H9 (cell line): ENCODE data around the gene BACH2. TPM values are rescaled to one million over a fixed set of nuclear protein-coding genes. Genes with fewer than 3 reads are reported as not detected.

Experiments used
- DNase-seq: peaks from one replicate; pipeline ENCODE4 v3.0.0-alpha.2; 2017
- H2AFZ ChIP-seq: one replicate; pipeline ENCODE4 v1.6.1; 2013; ENCODE audit warnings: mild to moderate bottlenecking, low read length, control low read depth, moderate library complexity
- H2AK5ac ChIP-seq: 2 replicates; pipeline ENCODE4 v1.6.1; 2013; ENCODE audit warnings: low read length, control low read depth, mixed read lengths; ENCODE audit not compliant: insufficient read length
- H2BK120ac ChIP-seq: one replicate; pipeline ENCODE4 v1.6.1; 2013; ENCODE audit warnings: low read depth, mild to moderate bottlenecking, low read length, control low read depth, inconsistent platforms; ENCODE audit not compliant: poor library complexity, severe bottlenecking
- H2BK12ac ChIP-seq: 2 replicates; pipeline ENCODE4 v1.6.1; 2013; ENCODE audit warnings: low read length, control low read depth, mixed read lengths, low read depth; ENCODE audit not compliant: insufficient read length
- H2BK15ac ChIP-seq: 2 replicates; pipeline ENCODE4 v1.6.1; 2013; ENCODE audit warnings: low read depth, low read length, control low read depth
- H2BK20ac ChIP-seq: one replicate; pipeline ENCODE4 v1.6.1; 2013; ENCODE audit warnings: low read depth, mild to moderate bottlenecking, low read length, control low read depth, inconsistent platforms; ENCODE audit not compliant: poor library complexity, severe bottlenecking
- H2BK5ac ChIP-seq: 2 replicates; pipeline ENCODE4 v1.6.1; 2013; ENCODE audit warnings: low read length, control low read depth, mixed read lengths; ENCODE audit not compliant: insufficient read length
- H3K14ac ChIP-seq: 2 replicates; pipeline ENCODE4 v1.6.1; 2013; ENCODE audit warnings: low read length, control low read depth; ENCODE audit not compliant: insufficient read depth
- H3K18ac ChIP-seq: 2 replicates; pipeline ENCODE4 v1.6.1; 2013; ENCODE audit warnings: low read depth, mild to moderate bottlenecking, mixed read lengths, low read length, control low read depth; ENCODE audit not compliant: insufficient read length
- H3K23ac ChIP-seq: 2 replicates; pipeline ENCODE4 v1.6.1; 2013; ENCODE audit warnings: low read length, control low read depth, mixed read lengths, low read depth; ENCODE audit not compliant: insufficient read length
- H3K23me2 ChIP-seq: 2 replicates; pipeline ENCODE4 v1.6.1; 2013; ENCODE audit warnings: low read depth, mild to moderate bottlenecking, mixed read lengths, low read length, control low read depth; ENCODE audit not compliant: insufficient read length, poor library complexity, severe bottlenecking
- H3K27ac ChIP-seq: 2 replicates; pipeline ENCODE4 v1.5.1; 2013; ENCODE audit warnings: low read length, control low read depth, mixed read lengths, low read depth; ENCODE audit not compliant: insufficient read length
- H3K27me3 ChIP-seq: 2 replicates; pipeline ENCODE4 v1.6.1; 2013; ENCODE audit warnings: low read length, control low read depth, inconsistent platforms; ENCODE audit not compliant: insufficient read depth
- H3K4ac ChIP-seq: 2 replicates; pipeline ENCODE4 v1.6.1; 2013; ENCODE audit warnings: low read depth, mild to moderate bottlenecking, control low read depth, inconsistent platforms, low read length, moderate library complexity
- H3K4me1 ChIP-seq: 2 replicates; pipeline ENCODE4 v1.6.1; 2013; ENCODE audit warnings: low read length, control low read depth, inconsistent platforms; ENCODE audit not compliant: insufficient read depth
- H3K4me2 ChIP-seq: 2 replicates; pipeline ENCODE4 v1.6.1; 2013; ENCODE audit warnings: low read length, control low read depth, mixed read lengths; ENCODE audit not compliant: insufficient read length, insufficient read depth
- H3K56ac ChIP-seq: 2 replicates; pipeline ENCODE4 v1.6.1; 2013; ENCODE audit warnings: low read depth, mild to moderate bottlenecking, mixed read lengths, low read length, control low read depth; ENCODE audit not compliant: insufficient read length
- H3K79me1 ChIP-seq: 2 replicates; pipeline ENCODE4 v1.6.1; 2013; ENCODE audit warnings: low read depth, mild to moderate bottlenecking, moderate library complexity, low read length, control low read depth, inconsistent platforms; ENCODE audit not compliant: insufficient read depth, poor library complexity, severe bottlenecking
- H3K79me2 ChIP-seq: 2 replicates; pipeline ENCODE4 v1.6.1; 2013; ENCODE audit warnings: low read length, control low read depth, inconsistent platforms; ENCODE audit not compliant: insufficient read depth
- H3K9ac ChIP-seq: 2 replicates; pipeline ENCODE4 v1.6.1; 2013; ENCODE audit warnings: low read length, control low read depth, mixed read lengths; ENCODE audit not compliant: insufficient read length; ENCODE audit errors: extremely low read depth
- H3K9me3 ChIP-seq: one replicate; pipeline ENCODE4 v1.6.1; 2013; ENCODE audit warnings: low read depth, low read length, inconsistent platforms; ENCODE audit not compliant: control insufficient read depth
- H3T11ph ChIP-seq: one replicate; pipeline ENCODE4 v1.6.1; 2013; ENCODE audit warnings: mild to moderate bottlenecking, low read length, control low read depth, inconsistent platforms
- H4K20me1 ChIP-seq: one replicate; pipeline ENCODE4 v1.6.1; 2013; ENCODE audit not compliant: control insufficient read depth, insufficient read length, insufficient read depth
- H4K5ac ChIP-seq: 2 replicates; pipeline ENCODE4 v1.6.1; 2013; ENCODE audit warnings: low read depth, mild to moderate bottlenecking, mixed read lengths, low read length, control low read depth; ENCODE audit not compliant: insufficient read length
- H4K8ac ChIP-seq: replicated peaks from 2 replicates; pipeline ENCODE4 v1.6.1; 2013; ENCODE audit warnings: low read length, control low read depth, mixed read lengths, low read depth; ENCODE audit not compliant: insufficient read length
- H4K91ac ChIP-seq: 2 replicates; pipeline ENCODE4 v1.6.1; 2013; ENCODE audit warnings: low read depth, mild to moderate bottlenecking, moderate library complexity, mixed read lengths, low read length, control low read depth; ENCODE audit not compliant: insufficient read length
- H3K27ac Mint-ChIP-seq, 3 experiments: 2 replicates in 2 of 3; 3 replicates in 1 of 3; pipeline ENCODE4 v1.8.0; 2020 to 2021; ENCODE audit warnings: mixed read lengths in 3 of 3, mild to moderate bottlenecking in 1 of 3, moderate library complexity in 1 of 3
- H3K27me3 Mint-ChIP-seq: 2 replicates; pipeline ENCODE4 v1.8.0; 2021; ENCODE audit warnings: low read depth, mild to moderate bottlenecking, moderate library complexity, mixed read lengths
- H3K36me3 Mint-ChIP-seq, 3 experiments: 2 replicates in 2 of 3; 3 replicates in 1 of 3; pipeline ENCODE4 v1.8.0; 2020 to 2021; ENCODE audit warnings: low read depth in 3 of 3, mixed read lengths in 3 of 3; ENCODE audit not compliant: insufficient read depth in 1 of 3
- H3K4me1 Mint-ChIP-seq, 2 experiments: 2 replicates each; pipeline ENCODE4 v1.8.0; 2020; ENCODE audit warnings: mixed read lengths in 2 of 2
- H3K4me3 Mint-ChIP-seq, 2 experiments: 2 replicates in 1 of 2; 3 replicates in 1 of 2; pipeline ENCODE4 v1.8.0; 2020 to 2021; ENCODE audit warnings: mild to moderate bottlenecking in 2 of 2, mixed read lengths in 2 of 2, moderate library complexity in 1 of 2
- H3K9me3 Mint-ChIP-seq, 2 experiments: 2 replicates in 1 of 2; 3 replicates in 1 of 2; pipeline ENCODE4 v1.8.0; 2020; ENCODE audit warnings: mild to moderate bottlenecking in 2 of 2, mixed read lengths in 2 of 2, moderate library complexity in 1 of 2
- CTCF ChIP-seq: fragments of 200-600 bp; sonication (generic); conservative IDR thresholded peaks from 3 replicates; pipeline ENCODE4 v1.8.0; 2021; ENCODE audit warnings: antibody characterized with exemption, mild to moderate bottlenecking
- WGBS: extraction: QIAGEN DNeasy Blood & Tissue Kit; methylation state at CpG from one replicate; pipeline ENCODE4 v1.1.7; 2013; ENCODE audit warnings: missing lambda C conversion rate, low lambda C conversion rate, mixed read lengths; ENCODE audit not compliant: insufficient read length; ENCODE audit errors: extremely low coverage; 5-methylcytosine and 5-hydroxymethylcytosine counted together
- total RNA-seq: library from RNA; stranded (reverse); gene quantifications from 2 replicates; pipeline ENCODE4 v1.2.1, GENCODE V29; 2021

BACH2 gene
- total RNA-seq, 1 experiment from 2014 or later: 2.0 TPM

- no peak overlapping the region for H3K23ac ChIP-seq
- no peaks in the 10 kb centered on the region for H3K9me3 ChIP-seq
- H3K4me2 ChIP-seq: no peak overlapping the region
- no peaks in the 10 kb centered on the region for H4K20me1 ChIP-seq
- no peaks in the 10 kb centered on the region for H3K23me2 ChIP-seq
- H2AK5ac ChIP-seq: no peak overlapping the region
- peaks cover 3% of the 10 kb centered on the region; the same call in 1 of the 2 replicates for H3K4me1 ChIP-seq
- no peak for TF ChIP-seq CTCF
- H3K79me1 ChIP-seq: no peaks in the 10 kb centered on the region
- no peak overlapping the region for H4K91ac ChIP-seq
- H4K5ac ChIP-seq: no peak overlapping the region
- no peak for DNase-seq
- no peak overlapping the region for H4K8ac ChIP-seq
- no peak overlapping the region for H3K18ac ChIP-seq
- H3K4ac ChIP-seq: no peak overlapping the region
- no peaks in the 10 kb centered on the region for H3K79me2 ChIP-seq
- Mint-ChIP-seq H3K36me3 (peaks cover 4 to 12% (median 8%) of the 10 kb centered on the region in 3 experiments; a peak in 6 of 7 replicates), H3K9me3 (peaks cover 7 to 10% of the 10 kb centered on the region in 2 experiments; a peak in 4 of 5 replicates), H3K4me3 (no peak overlapping the region), H3K27me3 (no peaks in the 10 kb centered on the region), H3K4me1 (peaks cover 9 to 13% of the 10 kb centered on the region in 2 experiments), H3K27ac (no peak overlapping the region; a peak in 1 of 7 replicates)
- no peak overlapping the region for H2AFZ ChIP-seq
- H3K56ac ChIP-seq: no peak overlapping the region
- H2BK12ac ChIP-seq: no peak overlapping the region
- H2BK5ac ChIP-seq: no peak overlapping the region
- no peak overlapping the region for H3K9ac ChIP-seq
- H3T11ph ChIP-seq: no peak overlapping the region
- H3K27ac ChIP-seq: no peak overlapping the region
- H2BK120ac ChIP-seq: no peak overlapping the region
- H3K14ac ChIP-seq: no peak overlapping the region
- no peak overlapping the region for H2BK20ac ChIP-seq
- no CpG with 5 or more reads among the region's 6 CpGs for WGBS
- H3K27me3 ChIP-seq: no peaks in the 10 kb centered on the region
- no peak overlapping the region for H2BK15ac ChIP-seq
These were observed 69.4 kb downstream of the BACH2 start for GRCh38 chr6:90227213-90227612.
